ENCODE measurements around the gene PCDH17.

PCDH17 gene

DNA sequence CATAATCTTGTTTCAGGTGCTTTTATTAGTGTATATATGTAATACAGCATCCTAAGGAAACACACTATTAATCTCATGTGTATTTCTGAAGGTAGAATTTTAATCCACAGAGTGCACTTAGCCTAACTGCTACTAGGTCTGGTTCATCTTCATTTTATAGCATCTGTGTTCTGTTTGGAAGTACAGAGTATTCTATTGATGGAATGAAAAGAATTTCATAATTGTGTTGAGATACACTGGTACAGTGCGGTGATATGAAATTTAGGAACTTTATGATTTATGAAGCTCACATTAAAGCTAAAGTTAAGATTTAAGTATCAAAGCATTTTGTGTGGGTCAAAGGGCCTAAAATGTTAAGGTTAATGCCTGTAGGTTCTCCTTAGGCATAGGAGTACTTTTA lies 6.0 kb downstream of the PCDH17 start:
- no peak for DNase-seq

DNA sequence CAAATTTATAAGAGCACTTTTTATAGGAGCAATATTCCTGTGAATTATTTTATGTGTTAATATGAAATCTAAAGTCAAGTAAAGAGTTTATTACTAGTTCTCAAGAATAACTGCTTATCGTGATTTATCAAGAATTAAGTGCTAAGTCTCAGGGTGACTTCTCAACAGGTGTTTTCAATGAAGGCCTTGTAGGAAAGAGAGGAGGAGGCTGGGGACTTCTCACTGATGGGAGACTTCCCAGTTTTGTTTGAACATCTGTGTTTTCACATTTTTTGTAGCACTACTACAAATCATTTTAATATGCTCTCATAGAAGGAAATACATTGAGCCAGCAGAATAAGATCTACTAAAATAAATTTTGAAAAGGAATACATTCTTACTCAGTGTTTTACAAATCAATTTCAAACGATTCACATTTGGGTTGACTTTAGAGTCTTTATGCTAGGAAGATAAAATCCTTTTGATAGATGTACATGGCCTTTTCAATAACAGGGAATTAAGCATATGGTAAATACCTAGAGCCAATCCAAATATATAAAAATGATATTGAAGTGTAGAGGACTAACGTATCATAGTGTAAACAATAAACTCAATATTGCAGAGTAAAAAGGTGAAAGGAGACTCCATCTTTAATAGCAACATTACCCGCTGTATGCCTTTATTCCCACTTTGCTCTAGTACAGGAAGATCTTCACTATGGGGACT lies 6.8 kb downstream of the PCDH17 start:
- no peak for DNase-seq

DNA sequence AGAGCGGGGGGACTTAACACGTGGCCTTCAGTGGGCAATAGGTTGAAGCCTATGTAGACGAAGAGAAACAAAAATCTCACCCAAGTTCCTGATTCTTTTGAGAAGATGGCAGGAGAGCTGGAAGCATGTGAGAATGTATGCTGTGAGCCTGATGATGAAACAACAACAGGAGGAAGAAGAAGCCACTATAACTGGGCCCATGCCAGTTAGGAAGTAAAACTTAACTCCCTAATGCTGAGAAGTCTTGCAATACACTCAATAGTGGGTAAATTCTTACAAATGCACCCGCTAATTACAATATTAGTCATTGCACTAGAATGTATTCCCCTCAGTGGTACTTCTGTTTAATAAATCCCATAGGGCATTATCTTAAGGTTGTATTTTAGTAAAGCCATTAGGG lies 9.1 kb downstream of the PCDH17 start:
- DNase-seq, result no peak

DNA sequence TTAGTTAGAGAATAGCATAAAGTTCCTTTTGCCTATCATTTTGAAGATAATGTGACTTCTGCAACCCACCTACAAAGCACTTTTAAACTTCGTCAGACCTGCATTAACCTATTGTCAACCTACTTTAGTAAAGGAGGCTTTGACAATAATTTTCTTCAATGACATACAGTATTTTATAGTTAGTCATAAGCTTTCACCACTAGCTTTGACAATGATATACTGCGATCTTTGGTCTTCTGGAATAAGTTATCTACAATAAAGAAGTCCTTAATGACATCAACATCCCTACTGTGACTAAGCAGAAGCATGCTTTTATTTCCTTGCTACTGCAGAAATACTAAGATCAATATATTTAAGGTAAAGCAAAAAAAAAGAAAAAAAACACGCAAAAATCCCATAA lies 9.5 kb downstream of the PCDH17 start:
- DNase-seq, result no peak

DNA sequence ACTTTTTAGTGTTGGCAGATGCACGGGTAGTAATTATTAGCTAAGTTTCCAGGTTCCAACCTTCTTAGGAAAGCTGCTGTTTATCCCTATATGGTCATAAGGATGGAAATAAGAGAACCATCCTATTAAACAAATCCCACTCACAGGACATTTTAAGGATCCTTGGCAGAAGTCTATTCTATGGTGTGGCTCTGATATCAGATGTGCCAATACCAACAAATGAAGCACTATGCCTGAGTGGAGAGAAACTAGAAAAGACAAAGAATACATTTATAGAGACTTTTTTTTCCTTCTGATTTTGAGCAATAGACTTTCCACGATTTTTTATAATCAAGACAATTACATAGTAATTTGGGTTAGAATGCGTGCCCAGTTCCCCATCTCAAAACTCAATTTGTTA lies 12.6 kb downstream of the PCDH17 start:
- DNase-seq, result no peak

DNA sequence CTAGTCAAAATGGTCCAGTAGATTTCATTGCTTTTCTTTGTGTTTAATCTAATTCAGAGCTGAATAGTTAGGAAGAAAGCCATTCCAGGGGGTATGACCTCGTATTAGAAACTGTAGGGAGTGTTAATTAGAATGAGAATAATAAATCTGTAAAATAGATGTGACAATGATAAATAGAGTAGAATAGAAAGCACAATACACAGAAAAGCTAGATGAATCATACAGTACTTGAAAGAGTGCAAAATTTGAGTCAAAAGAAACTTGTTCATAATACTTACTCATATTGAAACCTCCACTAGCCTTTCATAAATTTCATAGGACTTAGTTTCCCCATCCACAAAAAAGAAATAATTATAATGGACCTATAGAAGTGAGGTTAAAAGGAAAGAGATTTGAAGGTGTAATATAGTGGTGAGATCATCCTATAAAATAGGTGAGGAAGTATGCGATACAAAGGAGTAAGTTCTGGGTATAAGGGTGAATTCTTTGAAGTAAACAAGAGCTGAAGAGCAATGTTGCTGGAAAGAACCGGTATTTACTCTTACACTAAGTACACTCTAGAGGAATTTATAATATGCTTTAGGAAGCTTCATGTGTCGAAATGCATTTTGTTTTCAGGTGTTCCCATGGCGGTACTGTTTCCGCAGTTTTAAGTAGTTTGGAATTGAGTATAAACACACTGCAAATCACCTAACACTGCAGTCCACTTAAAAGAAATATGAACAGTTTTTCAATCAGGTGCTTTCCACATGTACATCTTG lies 21.9 kb downstream of the PCDH17 start:
- DNase-seq, result no peak

DNA sequence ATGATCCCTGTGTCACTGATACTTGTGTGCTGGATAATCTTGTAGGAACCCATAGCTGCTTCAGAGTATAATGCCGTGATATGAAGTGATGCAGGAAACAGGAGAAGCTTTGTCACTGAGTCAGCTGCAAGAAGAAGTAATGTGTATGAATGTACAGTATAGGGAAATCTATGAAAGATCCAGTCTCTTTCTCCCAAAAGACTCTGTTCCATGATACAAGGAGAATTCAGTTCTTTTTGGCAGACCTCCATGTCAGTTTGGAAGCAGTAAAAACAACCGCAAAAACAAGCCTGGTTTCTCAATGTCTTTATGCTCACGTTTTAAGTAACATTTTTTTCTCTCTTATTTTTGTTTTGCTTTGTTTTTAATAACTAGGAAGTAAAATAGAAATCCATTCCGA lies 33.9 kb downstream of the PCDH17 start:
- no peak for DNase-seq

DNA sequence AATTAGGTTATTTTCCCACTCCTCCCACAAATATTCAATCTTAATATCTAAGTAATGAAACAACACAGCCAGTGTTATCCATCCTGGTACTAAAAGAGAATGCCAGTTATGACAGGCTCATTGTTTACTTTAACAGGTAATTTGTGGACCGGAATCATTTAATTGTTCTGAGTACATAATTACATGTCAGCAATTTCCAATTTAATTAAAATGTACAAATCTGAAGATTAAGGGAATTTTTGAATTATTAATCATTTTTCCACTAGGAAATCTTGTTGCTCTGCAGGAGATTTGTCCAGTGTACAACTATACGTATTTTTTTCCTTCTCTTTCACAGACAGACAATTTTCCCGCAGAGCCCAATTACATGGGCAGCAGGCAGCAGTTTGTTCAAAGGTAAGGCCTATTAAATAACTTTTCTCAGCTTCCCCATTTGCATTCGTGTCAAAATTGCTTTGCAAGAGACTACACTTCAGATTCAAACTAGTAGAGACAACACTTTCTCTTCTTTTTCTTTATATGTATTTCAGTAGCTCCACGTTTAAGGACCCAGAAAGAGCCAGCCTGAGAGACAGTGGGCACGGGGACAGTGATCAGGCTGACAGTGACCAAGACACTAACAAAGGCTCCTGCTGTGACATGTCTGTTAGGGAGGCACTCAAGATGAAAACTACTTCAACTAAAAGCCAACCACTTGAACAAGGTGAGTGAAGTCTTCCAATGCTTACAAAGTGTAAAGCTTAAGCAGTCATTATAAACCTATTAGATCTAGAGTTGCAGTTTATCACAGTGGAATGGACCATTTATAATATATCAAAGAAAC lies 34.8 kb downstream of the PCDH17 start:
- DNase-seq, result no peak

DNA sequence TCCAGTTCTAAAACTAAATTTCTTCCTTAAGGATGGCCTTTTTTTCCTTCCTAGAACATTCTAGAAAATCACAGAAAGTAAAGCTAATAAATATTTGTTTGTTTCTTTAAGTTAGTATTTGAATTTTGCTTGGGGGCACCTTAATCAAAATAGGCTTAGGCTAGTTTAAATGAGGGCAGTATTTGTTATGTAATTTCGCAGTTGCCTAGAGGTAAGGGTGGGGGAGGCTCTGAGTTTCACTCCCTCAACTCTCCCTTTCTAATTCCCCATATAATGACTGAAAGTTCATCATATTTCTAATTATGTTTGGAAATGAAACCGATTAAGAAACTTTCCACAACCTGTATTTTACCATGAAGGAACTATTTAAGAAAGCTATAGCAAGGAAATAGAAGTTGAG lies 40.6 kb downstream of the PCDH17 start:
- no peak for DNase-seq

DNA sequence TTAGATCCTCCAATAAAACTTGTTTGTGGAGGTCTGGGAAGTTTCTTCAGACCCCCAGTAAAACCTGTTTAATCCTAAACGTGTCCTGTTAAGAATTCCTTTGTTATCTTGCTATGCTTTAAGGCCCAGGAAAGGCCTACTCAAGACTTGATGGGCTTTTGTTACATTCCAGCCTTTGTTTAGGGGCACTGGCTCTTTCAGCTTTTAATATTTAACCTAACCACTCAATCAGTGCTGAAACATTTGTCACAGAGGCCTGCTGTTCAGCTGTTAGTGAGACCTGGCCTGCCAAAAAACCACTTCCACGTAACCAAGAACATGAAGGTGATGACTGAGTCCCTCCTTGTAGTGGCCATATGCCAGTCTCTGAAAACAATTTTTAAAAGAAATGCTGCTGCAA lies 41.7 kb downstream of the PCDH17 start:
- no peak for DNase-seq

DNA sequence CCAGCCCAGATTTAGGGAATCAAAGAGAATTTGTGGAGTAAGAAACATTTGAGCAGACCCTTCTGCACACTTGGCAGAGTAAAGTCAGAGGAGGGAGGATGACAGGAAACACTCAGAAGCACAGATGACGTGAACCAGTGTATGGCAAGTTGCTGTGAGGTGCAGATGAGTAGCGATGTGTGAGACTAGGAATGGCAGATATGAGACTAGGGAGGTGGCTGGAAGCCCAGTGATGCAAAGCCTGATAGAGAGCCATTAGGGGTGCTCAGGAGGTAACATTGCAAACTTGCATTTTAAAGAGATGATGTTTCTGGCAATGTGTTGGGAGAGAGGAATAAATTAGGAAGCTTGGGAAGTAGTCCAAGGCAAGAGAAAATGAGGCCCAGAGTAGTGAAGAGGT lies 44.0 kb downstream of the PCDH17 start:
- DNase-seq, result no peak

DNA sequence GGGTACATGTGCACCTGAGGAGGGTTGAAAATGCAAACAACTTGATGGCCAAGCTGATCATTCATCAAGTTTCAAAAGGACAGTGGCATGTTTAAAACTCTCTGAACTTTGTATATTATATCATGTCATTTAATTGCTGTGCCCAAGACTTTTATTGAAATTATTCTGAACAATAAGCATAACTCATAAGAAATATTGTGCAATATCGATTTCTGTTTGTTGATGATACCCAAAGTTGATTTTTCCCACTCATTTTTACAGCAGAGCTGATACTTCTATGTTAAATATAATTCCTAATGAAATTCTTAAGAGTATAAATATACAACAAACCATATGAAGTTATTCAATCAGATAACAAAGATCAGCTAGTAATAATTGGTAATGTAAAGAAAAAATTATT lies 49.1 kb downstream of the PCDH17 start:
- no peak for DNase-seq

DNA sequence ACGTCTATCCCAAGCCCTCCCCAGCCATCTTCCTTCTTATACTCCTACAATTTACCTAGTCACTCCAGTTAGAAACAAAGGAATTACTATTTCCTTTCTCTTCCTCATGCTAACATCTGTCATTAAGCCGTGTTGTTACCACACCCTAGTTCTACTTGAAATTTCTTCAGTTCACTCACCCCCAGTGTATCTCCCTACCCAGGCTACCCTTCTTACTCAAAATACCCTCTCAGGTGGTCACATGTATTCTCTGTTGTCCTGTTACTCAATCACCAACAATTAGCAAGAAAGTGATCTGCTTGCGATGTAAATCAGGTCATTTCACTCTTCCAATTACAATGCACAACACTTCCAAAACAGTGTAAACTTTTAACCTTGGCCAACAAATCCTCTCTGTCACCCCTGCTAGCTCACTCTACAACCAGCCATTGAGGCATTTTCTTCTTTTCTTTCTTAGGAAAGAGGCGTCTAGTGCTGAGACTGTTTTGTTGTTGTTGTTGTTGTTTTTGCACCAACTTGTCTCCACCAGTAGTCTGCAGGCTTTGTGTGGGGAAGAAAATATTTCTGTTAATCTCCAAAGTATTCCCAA lies 50.7 kb downstream of the PCDH17 start:
- no peak for DNase-seq

DNA sequence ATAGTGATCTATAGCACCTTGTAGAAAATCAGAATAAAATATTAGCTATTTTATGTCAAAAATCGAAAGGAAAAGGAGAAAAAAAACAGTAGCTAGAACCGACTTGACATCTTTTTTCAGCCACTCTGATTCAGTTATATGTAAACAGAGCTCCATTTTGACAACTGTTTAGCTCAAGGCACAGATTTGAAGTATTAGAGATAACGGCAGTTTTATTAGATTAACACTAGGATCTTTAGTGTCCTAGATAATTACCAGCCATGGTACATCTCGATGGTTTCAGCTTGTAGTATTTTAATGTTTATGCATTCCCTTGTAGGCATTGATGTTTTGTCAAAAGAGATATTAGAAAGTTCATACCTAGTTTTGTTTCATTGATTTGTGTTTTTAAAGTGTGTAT lies 67.3 kb downstream of the PCDH17 start:
- no peak for DNase-seq

DNA sequence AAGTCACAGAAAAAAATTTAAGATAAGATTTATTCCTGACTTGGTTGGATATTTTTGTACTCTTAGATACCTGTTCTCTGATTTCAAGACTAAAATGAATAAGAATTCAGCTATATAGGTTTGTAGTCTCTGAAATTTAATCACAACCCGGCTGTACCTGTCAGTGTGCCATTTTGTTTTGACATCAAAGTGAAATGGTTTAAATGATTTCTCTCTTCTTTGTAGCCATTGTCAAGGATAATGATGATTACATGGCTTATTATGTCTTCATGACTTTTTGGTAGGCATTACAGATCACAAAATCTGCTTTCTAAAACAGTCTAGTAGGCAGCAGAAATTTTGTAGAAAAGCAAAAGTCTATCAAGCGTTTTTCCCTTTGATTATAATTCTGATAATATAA lies 72.5 kb downstream of the PCDH17 start:
- no peak for DNase-seq

DNA sequence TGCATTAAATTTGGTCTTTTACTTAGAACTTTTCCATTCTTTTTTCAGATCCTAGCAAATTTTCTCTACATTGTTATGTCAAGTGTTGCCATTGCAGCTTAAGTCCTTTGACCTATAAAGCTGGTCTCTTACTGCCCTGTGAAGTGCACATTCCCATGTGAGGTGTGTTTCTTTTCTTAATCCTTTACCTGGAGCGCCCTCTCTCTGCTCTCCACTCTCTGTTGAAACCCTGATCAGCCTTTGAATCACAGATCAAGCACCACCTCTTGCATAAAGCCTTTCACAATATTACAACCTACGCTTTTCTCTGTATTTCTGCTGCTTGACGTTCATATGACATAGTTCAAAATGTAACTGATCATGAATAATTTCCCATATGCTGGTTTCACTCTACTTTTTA lies 84.8 kb downstream of the PCDH17 start:
- DNase-seq, result no peak

DNA sequence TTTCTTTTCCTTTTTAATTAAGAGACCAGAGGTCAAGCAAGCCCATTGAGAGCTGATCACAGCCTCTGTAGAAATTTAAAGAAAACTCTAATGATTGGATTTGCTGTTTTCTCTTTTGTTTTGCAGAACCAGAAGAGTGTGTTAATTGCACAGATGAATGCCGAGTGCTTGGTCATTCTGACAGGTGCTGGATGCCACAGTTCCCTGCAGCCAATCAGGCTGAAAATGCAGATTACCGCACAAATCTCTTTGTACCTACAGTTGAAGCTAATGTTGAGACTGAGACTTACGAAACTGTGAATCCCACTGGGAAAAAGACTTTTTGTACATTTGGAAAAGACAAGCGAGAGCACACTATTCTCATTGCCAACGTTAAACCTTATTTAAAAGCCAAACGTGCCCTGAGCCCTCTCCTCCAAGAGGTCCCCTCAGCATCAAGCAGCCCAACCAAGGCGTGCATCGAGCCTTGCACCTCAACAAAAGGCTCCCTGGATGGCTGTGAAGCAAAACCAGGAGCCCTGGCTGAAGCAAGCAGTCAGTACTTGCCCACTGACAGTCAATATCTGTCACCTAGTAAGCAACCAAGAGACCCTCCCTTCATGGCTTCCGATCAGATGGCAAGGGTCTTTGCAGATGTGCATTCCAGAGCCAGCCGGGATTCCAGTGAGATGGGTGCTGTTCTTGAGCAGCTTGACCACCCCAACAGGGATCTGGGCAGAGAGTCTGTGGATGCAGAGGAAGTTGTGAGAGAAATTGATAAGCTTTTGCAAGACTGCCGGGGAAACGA lies 93.1 kb downstream of the PCDH17 start:
- no peak for DNase-seq

DNA sequence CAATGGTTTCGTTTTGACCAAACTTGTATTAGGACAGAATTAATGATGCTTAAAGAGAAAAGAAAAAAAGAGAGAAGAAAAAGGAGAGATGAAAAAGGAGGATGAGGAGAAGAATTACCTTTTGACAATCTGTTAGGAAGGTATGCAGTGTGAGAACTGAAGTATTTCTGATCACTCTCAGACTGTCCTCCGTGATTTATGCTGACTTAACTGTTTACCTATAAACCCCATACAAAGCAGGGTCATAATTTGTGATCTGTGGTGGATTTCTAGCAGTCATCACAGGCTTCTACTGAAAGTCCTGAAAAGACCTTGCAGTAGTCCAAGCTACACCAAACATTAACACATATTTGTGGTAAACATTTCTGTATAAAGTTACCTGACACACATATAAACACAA lies 93.9 kb downstream of the PCDH17 start:
- DNase-seq, result no peak

DNA sequence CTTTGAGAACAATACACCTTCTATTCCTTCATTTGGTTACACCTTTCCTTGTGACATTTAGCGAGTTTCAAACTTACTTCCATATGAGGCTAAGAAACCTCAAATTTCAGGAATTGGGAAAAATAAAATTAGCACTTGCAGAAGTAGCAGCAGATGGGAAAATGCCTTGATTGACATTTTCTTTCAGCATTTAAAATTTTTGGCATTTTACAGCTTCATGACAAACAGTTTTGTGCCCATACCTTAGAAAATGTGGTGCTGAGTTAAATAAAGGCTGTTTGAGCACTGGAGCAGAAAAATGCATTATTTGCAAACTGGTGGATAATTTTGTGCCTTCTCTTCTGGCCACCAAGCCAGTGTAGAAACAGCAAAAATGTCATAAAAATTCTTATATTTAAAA lies 95.4 kb downstream of the PCDH17 start:
- DNase-seq, result no peak

DNA sequence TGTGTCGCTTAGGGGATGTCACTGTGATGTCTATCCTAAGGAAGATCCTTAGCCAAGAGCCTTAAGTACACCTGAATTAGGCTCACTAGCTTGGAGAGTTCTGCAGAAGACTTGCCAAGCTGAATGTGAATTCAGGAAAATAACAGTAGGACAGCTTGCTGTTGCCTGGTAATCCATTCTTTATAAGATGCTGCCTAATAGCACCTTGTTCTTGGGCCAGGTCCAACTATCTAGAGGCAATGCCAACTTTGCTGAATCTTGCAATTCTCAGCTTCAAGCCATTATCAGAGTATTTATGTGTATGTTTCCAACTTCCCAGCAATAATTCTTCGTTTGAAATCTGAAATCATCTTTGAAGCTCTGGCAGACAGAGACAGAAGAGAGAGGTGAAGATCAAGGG lies 102.8 kb downstream of the PCDH17 start:
- no peak for DNase-seq

DNA sequence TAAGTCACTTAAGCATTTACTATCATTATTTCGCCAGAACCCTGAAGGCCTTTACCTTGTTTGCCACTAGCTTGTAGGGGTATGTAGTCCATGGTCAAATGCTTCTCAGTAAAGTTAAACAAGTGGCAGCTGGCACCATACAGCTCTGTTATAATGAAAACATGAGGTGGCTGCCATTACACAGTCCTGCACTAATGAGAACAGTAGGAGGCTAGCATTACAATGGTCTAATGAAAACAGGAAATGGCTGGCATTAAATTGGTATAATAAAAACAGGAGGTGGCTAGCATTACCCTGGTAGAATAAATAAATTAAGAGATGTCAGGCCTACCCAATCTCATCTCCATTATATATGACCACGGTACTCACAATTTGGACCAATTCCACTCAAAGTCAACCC lies 107.5 kb downstream of the PCDH17 start:
- no peak for DNase-seq

DNA sequence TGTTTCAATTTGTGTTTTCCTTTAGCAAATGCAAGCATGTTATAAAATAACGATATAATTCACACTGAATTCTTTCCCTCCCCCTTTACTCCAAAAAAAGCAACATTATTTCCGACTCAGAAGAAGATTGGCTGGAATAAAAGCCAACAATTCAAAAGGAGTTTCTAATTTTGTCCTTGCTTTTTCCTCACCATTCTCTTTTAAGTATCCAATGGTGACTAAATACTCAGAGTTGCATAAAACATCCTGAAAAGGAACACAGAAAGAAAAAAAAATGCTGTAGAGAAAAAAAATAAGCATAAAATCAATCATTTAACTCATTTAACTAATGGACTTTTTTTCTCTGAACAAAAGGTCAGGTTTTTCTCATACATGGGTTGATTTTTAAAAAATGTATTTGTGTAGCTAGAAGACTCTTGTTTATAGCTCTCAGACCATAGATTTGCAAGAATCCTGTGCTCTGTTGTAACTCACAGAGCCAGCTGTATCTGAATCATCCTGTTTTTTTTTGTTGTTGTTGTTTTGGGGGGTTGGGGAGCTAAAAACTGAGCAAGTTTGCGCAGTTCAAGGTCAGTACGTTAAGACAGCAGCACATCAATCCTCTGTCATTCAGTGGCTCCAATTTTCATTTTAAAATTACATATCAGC lies 108.1 kb downstream of the PCDH17 start:
- no peak for DNase-seq
